Stimulated activated CD4-positive, alpha-beta T cell treated with anti-CD3 and anti-CD28 coated beads, Interleukin-12 subunit alpha, Interleukin-12 subunit beta, amount 100 ng/mL, for 4 hours (primary cell): ENCODE data around the gene CUX1.
"Not testable (repeated sequence)": the region's sequence is repeated elsewhere in the genome, so short reads cannot be mapped to it uniquely, and the experiment has no call there.

ENCODE experiments used
- DNase-seq: peaks from one replicate; pipeline ENCODE4 v3.0.0-alpha.2; 2020

CUX1 gene

DNA sequence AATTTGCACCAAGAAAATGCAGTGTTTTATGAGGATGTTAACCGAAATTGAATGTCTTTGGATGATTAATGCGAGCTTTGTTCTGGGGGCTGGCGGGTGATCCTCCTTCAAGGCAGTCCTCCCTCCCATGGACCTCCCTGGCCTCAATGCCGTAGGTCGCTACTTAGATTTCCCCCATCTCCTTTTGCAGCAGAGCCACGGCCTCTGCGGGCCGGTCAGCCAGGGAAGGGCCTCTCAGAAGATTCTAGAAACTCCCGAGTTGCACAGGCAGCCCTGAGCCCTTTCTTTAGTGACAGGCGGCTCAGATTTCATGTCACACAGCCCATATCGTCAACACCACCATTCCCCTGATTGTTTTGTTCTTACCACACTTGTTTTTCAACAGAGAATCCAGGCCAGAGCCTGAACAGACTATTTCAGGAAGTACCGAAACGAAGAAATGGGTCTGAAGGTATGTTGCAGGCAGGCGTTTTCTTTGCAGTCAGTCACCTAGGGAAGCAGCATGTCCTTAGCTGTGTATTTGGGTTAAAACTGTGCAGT, 381.1 kb downstream of the CUX1 start:
- DNase-seq, result no peak

DNA sequence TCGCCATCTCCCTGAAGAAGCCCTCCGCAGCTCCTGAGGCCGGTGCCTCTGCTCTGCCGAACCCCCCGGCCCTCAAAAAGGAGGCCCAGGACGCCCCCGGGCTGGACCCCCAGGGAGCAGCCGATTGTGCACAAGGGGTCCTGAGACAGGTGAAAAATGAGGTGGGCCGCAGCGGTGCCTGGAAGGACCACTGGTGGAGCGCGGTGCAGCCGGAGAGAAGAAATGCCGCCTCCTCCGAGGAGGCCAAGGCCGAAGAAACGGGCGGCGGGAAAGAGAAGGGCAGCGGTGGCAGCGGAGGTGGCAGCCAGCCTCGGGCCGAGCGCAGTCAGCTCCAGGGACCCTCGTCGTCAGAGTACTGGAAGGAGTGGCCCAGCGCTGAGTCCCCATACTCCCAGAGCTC, 384.1 kb downstream of the CUX1 start:
- no peak for DNase-seq

DNA sequence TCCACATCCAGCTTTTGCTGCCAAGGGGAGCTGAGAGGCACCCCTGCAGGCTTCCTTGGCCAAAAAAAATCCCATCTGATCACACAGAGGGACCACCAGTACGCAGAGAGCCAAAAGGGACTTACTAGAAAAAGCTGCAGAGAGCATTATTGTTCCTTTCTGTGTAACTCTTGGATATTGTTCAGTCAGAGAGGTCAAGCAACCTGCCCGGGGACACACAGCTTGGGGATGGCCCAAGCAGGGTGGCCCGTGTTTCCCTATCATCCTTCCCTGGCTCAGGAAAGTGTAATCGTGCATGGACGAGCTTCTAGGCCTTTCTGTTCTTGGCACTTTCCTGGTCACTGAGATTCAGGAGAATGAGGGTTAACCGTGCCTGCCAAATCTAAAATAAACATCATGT, 385.1 kb downstream of the CUX1 start:
- no peak for DNase-seq

DNA sequence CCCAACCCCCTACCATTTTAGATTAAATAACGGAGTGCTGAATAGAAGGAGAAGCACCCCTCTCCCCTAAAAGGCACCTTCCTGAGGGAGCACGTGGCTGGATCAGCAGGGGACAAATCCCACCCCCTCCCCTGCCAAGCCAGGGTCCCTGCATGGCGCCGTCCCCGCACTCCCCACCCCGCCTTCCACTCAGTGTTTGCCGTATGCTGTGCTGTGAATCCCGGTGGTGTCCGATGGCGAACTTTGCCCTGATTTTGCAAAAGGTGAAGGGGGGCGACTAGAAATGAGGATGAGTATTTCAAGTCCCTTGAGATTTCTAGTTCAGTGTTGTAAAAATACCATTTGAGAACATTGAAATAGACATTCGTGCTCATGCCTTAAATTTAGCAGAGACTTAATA, 385.8 kb downstream of the CUX1 start:
- DNase-seq, result no peak

DNA sequence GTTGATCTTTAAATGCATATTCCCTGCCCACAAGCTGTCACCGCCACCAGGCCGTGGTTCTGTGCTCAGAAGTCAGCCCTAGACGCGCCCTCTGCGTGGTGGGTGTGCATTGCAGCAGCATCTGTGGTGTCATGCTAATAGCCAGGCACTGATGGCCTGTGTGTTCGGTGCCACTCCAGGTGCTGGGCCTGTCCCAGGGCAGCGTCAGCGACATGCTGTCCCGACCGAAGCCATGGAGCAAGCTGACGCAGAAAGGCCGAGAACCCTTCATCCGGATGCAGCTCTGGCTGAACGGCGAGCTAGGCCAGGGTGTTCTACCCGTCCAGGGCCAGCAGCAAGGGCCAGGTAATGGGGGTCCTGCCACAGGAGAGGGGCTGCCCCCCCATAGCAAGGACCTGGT, 386.8 kb downstream of the CUX1 start:
- DNase-seq, result no peak

DNA sequence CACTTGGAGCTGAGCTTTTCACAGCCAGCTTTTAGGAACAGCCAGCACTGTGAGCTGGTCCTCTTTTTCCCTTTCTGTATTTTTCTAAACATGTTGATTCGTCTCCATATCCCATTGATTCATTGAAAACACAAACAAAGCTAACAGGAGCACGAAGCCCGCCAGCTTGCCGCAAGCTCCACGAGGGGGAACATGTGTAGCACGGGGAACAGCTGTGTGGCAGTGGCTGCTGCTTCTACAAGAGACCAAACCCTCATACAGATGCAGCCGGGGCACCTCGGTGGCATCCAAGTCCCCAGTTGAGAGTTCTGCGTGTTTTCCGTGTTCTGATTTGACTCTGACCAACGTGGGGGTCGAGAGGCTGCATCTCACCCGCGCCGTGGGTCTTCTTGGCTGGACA, 388.5 kb downstream of the CUX1 start:
- no peak for DNase-seq

DNA sequence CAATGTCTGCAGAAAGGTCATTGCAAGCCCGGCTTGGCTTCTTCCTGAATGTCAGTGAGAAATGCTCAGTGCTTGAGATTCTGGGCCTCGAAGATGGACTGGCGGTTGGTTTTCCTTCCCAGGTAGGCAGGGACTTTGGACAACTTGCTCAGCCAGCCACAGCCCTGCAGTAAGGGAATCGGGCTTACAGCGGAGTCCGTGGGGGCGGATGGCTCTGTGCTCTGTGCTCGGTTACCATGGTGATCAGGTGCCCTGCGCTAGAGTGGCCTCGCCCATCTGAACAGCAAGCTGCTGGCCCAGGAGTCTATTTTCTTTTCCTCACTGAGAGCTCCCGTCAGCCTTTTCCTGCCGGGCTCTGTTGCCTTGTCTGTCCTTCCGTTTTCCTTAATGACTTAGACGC, 391.4 kb downstream of the CUX1 start:
- no peak for DNase-seq

DNA sequence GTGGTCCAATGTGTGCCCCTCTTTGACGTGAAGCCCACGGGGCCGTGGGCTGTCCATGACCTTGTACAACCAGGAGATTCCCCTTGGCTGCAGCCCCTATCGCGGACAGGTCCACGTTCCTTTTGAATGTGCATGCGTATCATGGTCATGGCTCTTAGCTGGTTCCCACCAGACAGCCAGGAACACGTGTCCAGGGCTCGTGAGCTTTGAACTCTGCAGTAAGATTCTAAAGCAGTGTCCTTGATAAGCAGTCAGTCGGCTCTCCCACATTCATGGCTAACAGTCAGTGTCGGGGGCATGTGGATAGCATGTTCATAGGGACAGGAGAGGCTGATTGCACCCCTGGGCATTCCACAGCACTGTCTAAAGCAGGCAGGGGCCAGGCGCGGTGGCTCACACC, 393.4 kb downstream of the CUX1 start:
- no peak for DNase-seq

DNA sequence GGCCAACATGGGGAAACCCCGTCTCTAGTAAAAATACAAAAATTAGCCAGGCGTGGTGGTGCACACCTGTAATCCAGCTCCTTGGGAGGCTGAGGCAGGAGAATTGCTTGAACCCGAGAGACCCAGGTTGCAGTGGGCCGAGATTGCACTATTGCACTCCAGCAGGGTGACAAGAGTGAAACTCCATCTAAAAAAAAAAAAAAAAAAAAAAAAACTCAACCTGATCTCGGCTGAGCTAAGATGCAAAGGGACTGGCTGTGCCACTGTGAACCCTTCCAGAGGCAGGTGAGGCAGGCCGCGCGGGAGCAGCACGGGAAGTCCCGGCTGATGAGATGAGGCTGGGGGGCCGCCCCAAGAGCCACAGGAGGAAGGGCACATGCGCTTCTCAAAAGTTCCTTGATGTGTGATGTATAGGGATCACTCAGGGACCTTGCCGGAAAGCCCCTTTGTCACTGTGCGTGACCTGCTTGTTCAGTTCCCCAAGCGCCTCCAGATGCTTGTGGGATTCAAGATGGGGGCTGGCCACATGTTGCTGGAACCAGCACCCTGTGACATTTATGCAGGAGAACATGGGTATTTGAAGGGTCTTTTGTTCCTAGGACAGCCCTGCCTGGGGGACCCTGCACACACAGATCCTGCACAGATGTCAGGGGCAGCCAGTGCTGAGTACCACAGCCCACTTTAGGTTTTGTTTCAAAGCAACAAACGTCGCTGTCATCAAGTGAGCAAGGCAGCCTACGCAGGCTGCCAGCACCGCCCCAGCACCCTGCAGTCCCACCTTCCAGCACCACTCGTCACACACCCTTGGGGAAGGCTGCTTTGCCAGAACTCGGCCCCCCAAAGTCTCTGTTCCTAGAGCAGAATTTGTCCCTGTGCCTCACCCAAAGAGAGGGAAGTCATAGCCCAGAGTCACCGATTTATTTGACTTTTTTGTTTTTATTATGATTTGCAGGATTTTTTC, 394.4 kb downstream of the CUX1 start:
- no peak for DNase-seq

DNA sequence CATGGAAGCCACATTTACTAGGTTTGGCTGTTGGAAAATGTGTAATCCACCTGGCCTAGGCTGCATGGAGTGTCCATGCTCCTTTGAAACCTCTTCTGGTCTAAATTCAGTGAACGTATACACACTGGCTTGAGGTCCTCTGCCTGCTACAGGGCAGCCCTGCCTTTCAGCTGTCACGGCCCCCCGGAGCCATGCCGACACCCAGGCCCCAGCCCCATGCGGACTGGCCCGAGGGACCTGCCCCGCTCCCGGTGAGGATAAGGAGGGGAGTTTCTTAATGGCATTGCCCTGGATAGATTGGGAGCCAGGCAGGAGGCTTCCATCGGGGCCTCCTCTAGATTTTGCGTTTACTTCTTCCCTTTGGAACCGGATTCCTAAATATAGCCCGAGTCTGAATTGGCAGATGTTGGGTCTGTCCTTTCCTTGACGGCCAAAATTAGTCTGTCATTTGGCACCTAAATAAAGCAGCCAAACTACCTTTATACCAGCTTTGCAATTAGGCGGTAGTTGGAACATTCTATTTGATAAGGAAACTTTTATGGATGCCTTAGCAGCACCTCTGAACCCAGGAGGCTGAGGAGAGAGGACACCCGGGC, 397.1 kb downstream of the CUX1 start:
- no peak for DNase-seq

DNA sequence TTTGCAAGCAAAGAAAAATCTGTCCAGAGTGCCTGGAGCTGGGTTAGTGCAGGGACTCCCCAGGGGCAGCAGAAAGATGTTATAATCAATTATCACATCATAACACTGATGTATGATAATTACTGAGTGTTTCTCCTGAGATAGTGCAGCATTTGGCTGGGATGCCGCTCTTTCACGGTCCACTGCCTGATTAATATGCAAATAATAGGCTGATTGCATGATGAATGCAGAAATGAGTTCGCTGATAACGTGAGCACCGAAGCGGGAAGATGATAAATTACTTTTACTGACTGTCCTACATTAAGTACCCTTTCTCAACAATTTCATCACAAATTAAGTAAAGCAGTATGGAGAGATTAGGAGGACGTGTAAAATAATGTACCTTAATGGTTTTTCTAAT, 397.8 kb downstream of the CUX1 start:
- DNase-seq, result no peak

DNA sequence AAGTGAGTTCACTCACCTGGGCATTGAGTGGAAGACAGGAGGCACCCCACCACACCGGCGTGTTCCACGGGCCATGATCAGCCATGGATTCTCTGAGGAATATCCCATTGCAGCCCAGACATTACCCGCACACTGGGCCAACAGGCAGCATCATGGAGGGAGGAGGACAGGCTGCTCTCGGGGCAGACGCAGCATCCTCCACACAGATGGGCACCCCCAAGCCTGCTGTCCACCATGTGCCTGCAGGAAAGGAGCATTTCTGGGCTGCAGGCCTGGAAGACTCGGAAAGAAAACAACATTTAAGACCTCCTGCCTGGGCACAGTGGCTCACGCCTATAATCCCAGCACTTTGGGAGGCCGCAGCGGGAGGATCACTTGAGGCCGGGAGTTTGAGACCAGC, 398.3 kb downstream of the CUX1 start:
- no peak for DNase-seq

DNA sequence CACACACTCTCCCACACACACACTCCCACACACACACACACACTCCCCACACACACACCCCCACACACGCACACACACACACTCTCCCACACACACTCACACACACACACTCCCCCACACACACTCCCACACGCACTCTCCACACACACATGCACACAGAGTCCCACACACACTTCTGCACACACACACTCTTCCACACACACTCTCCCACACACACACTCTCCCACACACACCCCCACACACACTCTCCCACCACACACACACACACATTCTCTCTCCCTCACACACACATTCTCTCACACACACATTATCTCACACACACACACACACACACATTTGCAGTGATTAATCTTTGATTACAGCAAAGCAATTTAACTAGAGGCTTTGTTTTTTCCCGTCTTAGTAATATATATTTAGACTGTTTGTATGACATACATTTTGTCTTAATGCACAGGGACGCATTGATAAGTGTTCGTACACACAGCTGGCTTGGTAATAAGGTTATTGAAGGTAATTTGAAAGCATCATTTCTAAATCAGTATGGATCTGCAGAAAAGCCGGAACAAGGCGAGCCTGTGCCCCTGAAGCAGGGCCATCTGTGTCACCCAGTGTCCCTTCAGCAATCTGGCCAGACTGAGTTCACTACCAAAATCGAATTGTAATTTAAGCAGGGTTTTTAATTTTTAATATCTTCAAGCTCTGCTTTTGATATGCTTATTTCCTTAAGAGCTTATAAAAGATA, 399.3 kb downstream of the CUX1 start:
- no peak for DNase-seq

DNA sequence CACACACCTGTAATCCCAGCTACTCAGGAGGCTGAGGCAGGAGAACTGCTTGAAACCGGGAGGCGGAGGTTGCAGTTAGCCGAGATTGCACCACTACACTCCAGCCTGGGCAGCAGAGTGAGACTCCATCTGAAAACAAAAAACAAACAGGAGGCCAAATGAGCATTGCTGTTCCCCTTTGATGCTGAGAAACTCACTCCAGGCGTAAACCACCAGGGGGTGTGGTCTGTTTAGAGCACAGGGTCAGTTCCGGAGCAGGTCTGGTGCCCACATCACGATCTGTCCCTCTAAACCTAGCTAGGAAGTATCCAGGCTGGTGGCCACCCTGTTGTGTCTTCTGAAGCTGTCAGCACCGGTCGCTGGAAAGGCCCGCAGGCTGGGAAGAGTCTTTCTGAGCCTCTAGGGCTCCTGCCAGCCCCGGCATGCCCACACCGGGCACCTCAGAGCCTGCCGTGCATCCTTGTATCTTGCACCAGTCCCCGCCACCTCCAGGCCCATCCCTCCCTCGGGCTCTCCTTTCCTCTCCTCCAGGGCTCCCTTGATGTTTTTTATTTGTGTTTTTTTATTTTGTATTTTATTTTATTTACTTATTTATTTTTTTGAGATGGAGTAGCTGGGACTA, 402.9 kb downstream of the CUX1 start:
- DNase-seq, result no peak

DNA sequence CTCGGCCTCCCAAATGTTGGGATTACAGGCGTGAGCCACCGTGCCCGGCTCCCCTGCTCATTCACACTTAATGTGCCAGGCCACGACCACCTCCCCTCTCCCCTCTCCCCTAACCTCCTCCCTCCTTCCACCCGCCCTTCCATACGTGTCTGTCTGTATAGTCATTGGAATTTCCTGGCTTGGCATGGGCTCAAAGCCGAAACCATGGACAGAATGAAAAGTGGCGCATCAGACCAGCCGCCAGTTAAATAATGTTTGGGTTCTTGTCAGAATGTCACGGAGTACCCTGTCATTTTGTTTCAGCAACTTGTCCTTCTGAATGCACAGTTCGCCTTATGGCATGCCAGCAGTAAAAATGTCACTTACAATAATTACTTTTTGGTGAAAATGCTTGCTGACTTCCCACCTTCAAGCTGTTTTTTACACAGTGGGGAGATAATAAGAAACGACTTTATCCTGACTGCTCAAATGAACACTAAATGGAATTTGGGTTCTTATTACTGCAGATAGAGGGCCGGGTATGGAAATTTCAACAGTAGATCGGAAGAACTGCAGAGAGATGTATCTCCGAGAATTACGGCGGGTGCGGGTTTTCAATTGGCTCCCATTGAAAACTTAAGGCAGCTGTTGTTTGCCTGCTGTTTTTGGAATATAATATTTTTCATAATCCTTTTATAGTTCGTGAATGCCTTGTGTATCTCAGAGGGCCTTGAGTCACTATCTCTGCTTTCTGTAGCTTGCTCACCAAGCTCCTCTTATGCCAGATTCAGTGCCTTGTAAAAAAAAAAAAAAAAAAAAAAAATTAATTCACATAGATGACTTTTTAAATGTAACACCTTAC, 403.8 kb downstream of the CUX1 start:
- no peak for DNase-seq

DNA sequence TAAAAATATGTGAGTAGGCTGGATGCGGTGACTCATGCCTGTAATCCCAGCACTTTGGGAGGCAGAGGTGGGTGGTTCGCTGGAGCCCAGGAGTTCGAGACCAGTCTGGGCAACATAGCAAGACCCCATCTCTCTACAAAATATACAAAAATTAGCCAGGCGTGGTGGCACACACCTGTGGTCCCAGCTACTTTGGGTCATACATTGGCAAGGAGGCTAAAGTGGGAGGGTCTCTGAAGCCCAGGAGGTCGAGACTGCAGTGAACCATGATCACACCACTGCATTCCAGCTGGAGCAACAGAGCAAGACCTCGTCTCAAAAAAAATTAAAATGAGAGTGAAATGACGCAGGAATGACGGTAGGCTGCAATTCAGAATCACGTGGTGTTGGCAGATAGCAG, 404.5 kb downstream of the CUX1 start:
- DNase-seq, result no peak

DNA sequence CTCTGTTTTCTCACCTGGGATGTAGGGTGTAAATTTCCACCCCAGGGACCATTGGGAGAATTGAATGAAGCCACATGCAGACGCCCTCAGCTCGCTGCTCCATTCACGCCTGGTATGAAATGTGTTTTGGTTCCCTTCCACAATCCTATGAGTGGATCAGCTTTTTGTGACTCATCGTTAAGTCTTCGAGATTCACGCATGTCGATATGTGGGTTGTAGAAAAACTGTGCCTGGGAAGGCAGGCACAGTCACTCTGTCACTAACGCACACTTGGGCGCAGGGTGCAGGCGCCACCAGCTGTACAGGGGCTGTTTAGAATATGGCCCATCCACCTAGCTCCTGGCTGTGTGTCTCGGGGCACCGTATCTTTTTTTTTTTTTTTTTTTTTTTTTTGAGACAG, 405.0 kb downstream of the CUX1 start:
- no peak for DNase-seq

DNA sequence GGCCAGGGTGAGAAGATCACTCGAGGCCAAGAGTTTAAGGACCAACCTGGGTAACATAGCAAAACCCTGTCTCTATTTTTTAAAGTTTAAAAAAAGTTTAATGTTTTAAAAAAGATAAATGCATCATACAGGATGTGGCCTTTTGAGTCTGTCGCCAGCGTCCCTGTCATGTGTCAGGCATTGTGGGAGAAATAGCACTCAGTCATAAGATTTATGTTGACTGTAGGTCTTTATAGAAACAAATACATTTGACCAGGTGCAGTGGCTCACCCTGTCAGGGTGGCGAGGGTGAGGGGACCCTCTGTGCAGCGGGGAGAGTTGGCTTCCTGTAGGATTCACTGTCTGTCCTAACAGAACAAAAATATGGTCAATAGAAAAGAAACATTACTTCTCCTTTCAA, 405.8 kb downstream of the CUX1 start:
- no peak for DNase-seq

DNA sequence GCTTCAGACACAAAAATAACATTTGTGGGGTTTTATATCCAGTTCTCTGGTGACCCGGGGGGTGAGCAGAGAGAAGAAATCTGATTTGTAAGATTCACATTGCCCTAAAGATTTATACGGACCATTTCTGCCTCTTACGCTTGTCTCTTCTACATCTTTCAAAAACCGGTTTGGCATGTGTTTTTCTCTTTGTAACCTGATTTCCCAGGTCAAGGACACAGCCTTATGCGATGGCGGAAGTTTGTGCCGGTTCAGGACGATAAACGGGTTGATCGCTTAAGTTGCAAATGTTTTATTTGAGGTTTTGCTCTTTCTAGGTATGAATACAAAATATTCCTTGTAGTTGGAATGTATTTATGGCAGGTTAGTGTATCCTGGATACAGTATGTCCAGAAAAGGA, 407.6 kb downstream of the CUX1 start:
- no peak for DNase-seq

DNA sequence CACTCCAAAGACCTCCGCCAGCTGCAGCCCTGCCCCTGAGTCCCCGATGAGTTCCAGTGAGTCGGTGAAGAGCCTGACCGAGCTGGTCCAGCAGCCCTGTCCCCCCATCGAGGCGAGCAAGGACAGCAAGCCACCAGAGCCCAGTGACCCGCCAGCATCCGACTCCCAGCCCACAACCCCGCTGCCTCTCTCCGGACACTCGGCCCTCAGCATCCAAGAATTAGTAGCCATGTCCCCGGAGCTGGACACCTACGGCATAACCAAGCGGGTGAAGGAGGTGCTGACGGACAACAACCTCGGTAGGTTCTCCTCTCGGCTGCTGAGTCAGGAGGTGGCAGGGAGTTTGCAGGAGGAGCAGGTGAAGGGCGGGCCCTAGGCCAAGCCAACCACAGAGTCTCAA, 409.9 kb downstream of the CUX1 start:
- no peak for DNase-seq

DNA sequence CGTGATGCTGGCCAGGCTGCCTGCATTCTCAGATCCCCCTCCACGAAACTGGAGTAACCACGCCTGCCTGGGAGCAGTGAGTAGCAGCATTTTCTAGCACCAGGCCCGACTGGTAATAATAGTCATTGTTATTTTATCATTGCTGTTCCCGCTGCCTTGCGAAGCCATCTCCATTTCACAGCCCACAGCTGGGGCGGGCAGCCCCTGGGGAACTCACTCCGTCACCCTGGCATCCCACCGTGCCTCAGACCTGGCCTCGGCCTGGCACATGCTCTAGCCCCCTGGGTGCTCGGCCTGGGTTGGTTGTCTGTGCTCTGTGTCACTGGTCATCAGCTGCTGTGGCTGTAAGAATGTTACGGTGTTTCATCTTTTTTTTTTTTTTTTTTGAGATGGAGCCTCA, 411.5 kb downstream of the CUX1 start:
- DNase-seq, result no peak

DNA sequence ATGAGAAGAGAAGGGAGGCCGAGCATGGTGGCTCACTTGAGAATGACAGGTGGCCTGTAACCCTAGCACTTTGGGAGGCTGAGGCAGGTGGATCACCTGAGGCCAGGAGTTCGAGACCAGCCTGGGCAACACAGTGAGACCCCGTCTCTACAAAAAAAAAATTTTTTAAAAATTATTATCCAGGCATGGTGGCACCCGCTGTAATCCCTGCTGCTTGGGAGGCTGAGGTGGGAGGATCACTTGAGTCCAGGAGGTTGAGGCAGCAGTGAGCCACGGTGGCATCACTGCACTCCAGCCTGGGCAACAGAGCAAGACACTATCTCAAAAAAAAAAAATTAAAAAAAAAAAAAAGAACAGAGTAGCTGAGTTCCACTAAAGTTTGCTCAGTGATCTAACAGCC, 412.7 kb downstream of the CUX1 start:
- DNase-seq, result not testable (repeated sequence)
